Stimulated activated CD8-positive, alpha-beta memory T cell treated with anti-CD3 and anti-CD28 coated beads, Interleukin-2, amount 100 ng/mL, for 48 hours (primary cell): ENCODE results near the gene LATS2.
A peak's percentile ranks its signal among the peaks of the same experiment; 100 is the strongest.
"Not testable (repeated sequence)": the region's sequence is repeated elsewhere in the genome, so short reads cannot be mapped to it uniquely, and the experiment has no call there.

Experiments
- DNase-seq, 2 donors: peaks; one replicate each; pipeline ENCODE4 v3.0.0-alpha.2; 2020; ENCODE audit warnings: low read depth in 2 of 2

The LATS2 gene

DNA sequence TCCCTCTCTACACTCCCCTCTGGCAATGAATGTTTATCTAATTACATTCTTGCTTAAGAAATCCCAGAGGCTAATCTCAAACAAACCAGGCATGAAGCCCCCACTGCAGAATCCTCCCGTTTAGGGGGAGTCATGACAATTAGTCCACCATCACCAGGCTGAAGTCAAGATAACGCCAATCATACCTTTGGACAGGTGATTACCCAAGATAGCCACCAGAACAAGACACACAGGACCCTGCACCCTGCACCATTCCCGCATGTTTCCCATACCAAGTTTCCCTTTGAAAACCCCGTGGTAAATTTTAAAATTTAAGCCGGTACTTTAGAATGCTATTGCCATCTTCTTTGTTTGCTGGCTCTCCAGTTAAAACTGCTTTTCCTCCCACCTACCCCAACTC is 94.0 kb downstream of the LATS2 start:
- DNase-seq = no peak

DNA sequence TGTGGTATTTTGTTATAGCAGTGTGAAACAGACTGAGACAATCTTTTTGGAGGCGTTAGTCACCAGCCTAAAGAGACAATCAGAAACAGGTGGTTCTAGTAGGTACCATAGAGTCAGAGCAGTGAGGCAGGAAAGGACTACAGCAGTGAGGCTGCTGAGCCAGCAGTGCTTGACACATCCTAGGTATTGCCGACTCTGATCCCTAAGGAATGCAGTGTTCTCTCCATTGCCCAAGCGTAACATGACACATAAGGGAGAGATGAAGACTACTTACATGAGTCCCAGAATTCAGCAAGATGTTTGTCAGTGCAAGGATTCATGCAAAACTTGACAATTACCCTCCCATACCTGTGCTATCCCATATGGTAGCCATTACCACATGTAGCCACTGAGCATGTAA is 96.5 kb downstream of the LATS2 start:
- no peak for DNase-seq

DNA sequence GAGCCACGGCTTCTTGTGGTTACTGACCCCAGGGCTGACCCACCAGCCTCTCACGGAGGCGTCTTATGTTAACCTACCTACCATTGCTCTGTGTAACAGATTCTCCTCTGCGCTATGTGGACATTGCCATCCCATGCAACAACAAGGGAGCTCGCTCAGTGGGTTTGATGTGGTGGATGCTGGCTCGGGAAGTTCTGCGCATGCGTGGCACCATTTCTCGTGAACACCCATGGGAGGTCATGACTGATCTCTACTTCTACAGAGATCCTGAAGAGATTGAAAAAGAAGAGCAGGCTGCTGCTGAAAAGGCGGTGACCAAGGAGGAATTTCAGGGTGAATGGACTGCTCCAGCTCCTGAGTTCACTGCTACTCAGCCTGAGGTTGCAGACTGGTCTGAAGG is 99.7 kb downstream of the LATS2 start:
- not testable (repeated sequence) for DNase-seq

DNA sequence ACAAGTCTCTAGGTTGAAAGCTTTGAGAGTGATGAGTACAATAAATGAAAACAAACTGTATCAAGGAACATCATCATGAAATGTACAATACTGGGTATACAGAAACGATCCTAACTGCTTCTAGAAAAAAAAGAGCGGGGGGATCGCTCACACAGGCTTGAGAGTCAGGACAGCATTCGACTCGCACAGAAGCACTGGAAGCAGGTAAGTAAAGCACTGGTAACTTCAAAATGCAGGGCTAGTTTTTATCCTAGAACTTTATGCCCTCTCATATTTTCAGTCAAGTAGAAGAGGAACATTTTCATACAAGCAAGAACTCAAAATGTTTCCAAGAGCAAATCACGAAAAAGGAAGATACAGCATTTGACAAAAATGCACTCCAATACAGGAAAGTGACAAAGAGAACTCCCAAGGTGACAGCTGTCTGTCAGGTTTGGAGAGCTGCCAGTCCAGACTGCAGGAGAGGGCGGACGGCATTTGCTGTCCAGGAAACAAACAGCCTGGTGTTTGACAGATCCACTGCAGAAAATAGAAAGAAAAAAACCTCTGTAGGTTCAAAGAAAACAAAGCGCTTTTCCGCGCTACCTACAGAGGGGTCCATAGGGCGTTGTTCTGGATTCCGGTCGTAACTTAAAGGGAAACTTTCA is 100.6 kb downstream of the LATS2 start:
- DNase-seq = no peak

DNA sequence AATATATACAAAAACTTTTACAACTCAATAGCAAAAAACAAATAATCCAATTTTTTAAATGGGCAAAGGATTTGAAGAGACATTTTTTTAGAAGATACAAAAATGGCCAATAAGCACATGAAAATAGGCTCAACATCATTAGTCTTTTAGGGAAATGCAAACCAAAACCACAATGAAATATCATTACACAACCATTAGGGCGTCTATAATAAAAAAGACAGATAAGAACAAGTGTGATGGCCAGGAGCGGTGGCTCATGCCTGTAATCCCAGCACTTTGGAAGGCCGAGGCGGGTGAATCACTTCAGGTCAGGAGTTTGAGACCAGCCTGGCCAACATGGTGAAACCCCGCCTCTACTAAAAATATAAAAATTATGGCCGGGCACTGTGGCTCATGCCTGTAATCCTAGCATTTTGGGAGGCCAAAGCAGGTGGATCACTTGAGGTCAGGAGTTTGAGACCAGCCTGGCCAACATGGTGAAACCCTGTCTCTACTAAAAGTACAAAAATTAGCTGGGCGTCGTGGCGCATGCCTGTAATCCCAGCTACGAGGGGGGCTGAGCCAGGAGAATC is 104.3 kb downstream of the LATS2 start:
- DNase-seq = not testable (repeated sequence)

DNA sequence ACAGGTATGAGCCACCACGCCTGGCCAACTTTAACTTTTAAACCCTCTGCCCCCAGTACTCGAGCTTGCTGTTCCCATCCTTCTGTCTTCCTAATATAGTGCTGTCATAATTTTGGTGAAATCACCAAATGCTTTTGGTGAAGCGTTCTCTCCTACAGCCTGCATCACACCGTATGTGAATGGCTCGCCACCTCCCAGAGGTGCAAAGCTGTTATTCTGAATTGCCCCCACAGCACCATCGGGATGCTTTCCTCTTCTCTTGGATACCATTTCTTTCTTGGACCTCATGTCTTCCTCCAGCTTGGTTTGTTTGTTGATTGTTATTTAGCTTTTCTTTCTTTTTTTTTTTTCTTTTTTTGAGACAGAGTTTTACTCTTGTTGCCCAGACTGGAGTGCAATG is 105.9 kb downstream of the LATS2 start:
- DNase-seq = no peak

DNA sequence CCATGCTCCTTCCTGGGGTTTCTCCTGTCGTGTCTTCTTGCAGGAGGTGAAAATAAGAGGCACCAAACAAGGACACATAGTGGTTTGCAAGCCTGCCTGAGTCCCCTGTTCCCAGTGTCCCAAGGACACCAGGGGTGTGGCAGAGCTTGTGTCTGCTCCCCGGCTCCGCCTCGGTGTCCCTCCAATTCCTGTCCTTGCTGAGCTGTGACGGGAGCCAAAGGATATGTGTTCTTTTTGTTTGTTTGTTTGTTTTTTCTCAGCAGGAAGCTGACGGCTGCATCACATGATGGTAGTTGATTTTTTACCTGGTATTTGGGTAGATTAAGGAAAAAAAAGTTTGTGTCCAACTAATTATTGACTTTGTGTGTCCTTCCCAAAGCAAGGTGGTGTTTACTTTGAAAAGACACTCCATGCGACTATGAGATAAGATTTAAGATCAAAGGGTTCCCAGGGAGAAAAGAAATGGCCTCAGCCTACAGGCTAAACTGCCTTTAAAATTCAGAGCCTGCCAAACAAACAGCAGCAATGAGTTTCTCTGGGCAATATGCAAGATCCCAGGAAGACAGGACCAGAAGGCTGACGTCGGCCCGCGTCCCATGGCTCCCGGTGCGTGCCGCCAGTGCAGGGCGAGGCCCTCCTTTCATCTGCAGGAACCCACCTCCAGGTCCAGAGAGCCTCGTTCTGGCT is 108.0 kb downstream of the LATS2 start:
- DNase-seq = no peak

DNA sequence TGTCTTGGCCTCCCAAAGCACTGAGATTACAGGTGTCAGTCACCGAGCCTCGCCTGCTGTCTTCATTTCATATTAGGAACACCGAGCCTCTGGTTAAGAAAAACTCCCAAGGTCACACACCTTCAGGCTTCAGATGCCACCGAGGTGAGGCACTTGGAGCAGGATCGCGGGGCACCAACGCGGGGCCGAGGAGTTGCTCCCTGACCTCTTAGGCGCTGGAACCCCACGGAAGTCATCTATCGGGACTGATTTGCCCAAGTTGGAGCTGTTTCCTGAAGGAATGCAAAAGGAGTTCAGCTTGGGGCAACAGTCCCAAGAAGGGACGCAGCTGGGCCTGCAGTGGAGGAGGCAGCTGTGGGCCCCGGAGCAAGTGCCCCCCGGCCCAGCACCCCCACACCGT is 108.5 kb downstream of the LATS2 start:
- no peak for DNase-seq

DNA sequence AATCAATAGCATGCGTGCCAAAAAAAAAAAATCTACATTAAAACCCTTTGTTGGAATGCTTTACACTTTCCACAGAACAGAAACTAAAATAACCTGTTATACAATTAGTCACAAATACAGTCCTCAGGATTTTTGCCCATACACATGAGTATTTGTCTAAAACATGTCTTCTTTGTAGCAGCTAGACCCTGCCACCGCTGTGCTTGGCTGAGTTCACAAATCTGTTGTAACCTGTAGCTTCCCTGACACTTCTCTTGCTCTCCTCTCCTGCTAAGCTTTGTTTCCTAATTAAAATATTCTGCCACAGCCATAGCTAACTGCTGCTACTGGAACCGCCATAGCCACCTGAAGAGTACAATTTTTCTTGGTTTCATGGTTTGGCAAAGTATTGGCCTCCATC is 113.4 kb downstream of the LATS2 start:
- not testable (repeated sequence) for DNase-seq

DNA sequence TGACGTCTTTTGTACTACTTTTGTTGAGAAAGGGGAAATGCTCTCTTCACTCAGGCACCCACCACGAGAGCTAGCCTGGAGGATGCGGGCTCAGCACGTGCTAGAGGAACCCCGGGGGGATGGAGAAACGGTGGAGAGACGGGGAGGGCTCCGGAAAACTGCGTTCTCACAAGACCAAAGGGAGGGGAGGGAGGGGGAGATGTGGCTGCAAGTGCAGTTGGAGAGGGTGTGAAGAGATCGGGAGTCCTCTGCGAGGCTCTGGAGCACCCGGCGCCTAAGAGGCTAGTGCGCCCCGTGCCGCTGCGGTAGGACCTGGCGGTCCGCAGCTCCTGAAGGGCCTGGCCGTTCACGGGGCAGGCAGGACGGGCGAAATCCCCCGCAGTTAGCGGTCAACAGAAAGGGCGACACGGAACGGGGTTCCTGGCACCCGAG is 115.4 kb downstream of the LATS2 start:
- no peak for DNase-seq

DNA sequence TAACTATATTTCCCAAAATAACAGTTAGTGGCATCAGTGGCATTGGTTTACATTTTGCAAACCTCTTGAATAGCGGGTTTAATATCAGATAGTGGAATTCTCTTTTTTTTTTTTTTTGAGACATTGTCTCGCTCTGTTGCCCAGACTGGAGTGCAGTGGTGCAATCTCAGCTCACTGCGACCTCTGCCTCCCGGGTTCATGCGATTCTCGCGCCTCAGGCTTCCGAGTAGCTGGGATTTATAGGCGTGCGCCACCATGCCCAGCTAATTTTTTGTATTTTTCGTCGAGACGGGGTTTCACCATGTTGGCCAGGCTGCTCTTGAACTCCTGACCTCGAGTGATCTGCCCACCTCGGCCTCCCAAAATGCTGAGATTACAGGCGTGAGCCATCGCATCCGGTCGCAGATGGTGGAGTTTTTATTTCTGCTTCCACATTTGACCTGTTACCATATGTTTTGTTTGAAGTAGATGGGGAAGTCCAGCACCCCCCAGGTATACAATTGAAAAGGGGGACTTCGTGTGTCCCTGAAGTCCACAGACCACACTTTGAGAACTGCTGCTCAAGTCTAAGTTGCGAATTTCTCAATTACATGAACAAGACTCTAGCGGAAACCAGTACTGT is 118.3 kb downstream of the LATS2 start:
- no peak for DNase-seq

DNA sequence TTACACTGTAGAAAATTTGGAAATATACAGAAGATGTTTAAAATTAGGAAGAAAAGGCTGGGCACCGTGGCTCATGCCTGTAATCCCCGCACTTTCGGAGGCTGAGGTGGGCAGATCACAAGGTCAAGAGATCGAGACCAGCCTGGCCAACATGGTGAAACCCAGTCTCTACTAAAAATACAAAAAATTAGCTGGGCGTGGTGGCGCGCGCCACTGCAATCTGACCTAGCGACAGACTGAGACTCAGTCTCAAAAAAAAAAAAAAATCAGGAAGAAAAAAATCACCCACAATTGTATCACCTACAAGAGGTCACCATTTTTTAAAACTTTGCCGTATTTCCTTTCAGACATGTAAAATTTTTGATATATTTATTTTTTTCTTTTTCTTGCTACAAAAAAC is 120.9 kb downstream of the LATS2 start:
- not testable (repeated sequence) for DNase-seq

DNA sequence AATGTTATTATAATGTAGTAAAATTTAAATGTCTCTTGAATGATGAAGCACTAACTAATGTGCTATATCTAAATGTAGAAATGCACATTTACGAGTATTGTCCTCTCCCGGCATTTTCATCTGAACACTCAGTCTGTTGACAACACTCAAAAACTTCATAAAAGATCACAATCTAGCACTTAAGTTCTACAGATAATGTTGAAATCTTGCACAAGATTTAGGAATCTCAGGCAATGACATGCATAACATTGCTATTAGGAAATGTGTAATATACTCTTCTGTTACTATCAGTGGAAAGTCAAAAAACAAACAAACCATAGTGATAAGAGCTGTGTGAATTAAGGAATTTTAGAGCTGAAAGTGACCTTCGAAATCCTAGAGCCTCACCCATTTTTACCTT is 121.3 kb downstream of the LATS2 start:
- no peak for DNase-seq

DNA sequence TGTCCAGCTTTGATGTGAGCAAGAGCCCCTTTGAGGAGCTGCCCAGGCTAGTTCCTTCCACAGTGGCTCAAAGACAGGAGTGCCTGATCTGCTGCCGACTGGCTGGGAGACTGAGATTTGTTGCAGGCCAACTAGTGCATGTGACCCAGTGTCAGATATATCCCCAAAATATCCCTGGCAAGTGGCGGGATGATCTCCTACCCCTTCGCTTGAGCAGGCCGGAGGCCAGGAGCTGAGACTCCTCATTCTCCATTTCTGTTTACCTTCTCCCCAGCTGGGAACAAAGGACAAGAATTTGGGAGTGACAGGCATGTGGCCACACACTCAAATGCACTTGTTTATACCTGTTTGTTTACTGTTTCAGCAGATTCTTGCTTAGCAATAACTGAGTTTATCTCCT is 121.7 kb downstream of the LATS2 start:
- DNase-seq = no peak

DNA sequence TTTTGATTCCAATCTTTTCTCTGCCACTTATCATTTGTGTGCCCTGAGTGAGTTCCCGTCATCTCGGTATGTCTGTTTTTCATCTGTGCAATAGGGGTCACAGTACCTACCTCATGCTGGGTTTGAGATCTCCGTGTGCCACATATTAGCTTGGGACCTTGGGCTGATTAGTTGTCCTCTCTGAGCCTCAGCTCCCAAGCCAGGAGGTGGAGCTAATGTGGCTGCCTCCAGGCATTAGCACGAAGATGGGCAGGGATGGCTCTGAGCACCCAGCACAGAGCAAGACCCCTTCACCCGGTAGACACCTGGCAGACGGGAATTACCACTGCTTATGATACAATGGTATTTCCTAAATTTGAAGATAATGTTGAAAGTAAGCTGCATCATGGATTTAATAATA is 123.1 kb downstream of the LATS2 start:
- DNase-seq = no peak

DNA sequence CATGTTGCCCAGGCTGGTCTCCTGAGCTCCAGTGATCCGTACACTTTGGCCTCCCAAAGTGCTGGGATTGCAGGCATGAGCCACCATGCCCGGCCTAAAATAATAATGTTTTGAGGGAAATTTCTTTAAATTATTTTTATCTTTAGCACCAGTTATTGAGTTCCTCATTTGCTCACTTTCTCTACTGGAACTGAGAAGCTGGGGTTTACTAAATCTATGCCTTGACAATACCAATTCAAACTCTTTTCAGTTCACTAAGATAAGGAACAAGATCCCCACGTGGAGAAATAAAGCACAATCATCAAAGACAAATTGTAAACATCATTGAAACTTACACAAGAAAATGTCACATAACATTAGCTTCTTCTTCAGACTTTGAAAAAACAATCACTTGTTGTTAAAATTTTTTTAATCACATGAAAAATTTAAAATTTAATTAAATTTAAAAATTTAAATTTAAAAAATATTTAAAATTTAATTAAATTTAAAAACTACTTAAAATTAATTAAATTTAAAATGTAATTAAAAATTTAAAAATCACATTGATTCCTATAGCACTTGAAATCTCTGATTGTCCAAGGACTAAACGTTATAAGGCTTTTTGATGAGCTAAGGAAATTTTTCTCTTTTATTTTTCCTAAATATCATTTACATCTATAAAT is 133.7 kb downstream of the LATS2 start:
- DNase-seq = no peak

DNA sequence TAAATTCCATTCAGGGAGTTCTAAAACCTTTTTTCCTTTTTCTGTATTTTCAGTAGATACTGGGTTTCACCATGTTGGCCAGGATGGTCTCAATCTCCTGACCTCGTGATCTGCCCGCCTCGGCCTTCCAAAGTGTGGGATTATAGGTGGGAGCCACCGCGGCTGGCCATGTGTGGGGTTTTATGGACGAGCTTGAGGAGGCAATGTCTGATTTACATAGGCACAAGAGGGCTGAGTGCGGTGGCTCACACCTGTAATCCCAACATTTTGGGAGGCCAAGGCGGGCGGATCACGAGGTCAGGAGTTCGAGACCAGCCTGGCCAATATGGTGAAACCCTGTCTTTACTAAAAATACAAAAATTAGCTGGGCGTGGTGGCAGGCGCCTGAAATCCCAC is 136.0 kb downstream of the LATS2 start:
- not testable (repeated sequence) for DNase-seq

DNA sequence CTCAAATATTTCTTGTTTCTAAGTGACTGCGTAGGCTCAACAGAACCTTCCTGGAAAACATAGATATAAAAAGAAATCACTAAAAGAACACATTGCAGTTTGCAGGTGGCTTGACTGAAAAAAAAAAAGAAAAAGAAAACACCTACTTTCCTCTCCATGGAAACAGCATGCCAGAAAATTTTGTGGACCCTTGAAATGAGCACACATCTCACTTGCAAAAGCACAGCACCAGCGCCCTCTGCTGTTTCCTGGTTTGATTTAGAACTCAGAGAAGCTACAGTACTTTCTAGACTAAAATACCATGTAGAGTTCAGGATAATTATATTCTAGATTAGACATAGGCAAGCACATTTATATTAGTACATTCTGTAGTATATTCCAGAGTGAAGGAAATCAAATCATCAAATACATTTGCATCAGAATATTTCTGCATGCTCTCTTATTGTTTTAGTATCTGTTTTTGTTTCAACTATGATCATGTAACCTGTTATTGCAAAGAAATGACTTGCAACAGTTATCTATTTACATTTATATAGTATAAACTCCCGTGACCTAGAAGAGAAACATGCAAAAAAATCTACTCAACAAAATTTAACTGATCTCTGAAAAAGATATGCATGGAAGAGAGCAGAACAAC is 136.5 kb downstream of the LATS2 start:
- peak; percentile 52 to 60 for DNase-seq

DNA sequence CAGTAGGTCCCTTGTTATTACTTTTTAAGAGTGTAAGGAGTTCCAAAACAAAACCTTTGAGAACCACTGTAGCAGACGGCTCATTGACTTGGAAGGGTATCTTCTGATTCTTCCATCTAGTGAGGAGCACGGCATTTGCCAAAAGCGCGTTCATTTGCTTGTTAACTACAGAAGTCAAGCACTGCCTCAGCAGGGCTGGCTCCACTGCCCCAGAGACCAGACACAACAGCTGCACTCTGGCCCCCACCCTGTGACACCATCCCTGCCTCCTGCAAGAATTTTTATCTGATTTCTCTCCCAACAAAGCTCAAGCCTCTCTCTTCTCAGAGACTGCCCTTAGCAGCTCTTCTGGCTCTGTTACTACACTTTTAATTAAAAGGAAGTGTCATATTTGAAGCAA is 138.1 kb downstream of the LATS2 start:
- DNase-seq = no peak
